Smooth muscle cell (in vitro differentiated cells): Measurements from ENCODE around the gene SMDT1. TPM values are rescaled to one million over a fixed set of nuclear protein-coding genes. Genes with fewer than 3 reads are reported as not detected.
"Not testable (repeated sequence)": the region's sequence is repeated elsewhere in the genome, so short reads cannot be mapped to it uniquely, and the experiment has no call there.

Source experiments
- DNase-seq: peaks from one replicate; lab custom pipeline; 2025; ENCODE audit not compliant: unreplicated experiment; lab: John Stamatoyannopoulos, UW
- H2AFZ ChIP-seq: fragments of 200-600 bp; sonication (generic); 2 replicates; pipeline ENCODE4 v1.6.0; 2016; ENCODE audit warnings: antibody characterized with exemption, low read depth, mild to moderate bottlenecking
- H3F3A ChIP-seq: fragments of 200-600 bp; sonication (generic); 2 replicates; pipeline ENCODE4 v1.6.0; 2017; ENCODE audit warnings: antibody characterized with exemption, low read depth
- H3K27ac ChIP-seq: fragments of 200-600 bp; sonication (generic); 2 replicates; pipeline ENCODE4 v1.5.1; 2016; ENCODE audit warnings: low read depth, mild to moderate bottlenecking
- H3K27me3 ChIP-seq: fragments of 200-600 bp; sonication (generic); 2 replicates; pipeline ENCODE4 v1.6.1; 2016; ENCODE audit warnings: low read depth, mild to moderate bottlenecking
- H3K36me3 ChIP-seq: fragments of 200-600 bp; sonication (generic); 2 replicates; pipeline ENCODE4 v1.5.1; 2016; ENCODE audit warnings: low read depth
- H3K4me1 ChIP-seq: fragments of 200-600 bp; sonication (generic); 2 replicates; pipeline ENCODE4 v1.5.1; 2016; ENCODE audit warnings: low read depth
- H3K4me2 ChIP-seq: fragments of 200-600 bp; sonication (generic); 2 replicates; pipeline ENCODE4 v1.6.0; 2016; ENCODE audit warnings: mild to moderate bottlenecking
- H3K4me3 ChIP-seq: fragments of 200-600 bp; sonication (generic); 2 replicates; pipeline ENCODE4 v1.5.1; 2016; ENCODE audit warnings: mild to moderate bottlenecking
- H3K79me2 ChIP-seq: fragments of 200-600 bp; sonication (generic); 2 replicates; pipeline ENCODE4 v1.6.0; 2016; ENCODE audit warnings: low read depth, mild to moderate bottlenecking
- H3K9ac ChIP-seq: fragments of 200-600 bp; sonication (generic); 2 replicates; pipeline ENCODE4 v1.6.0; 2016; ENCODE audit warnings: low read depth
- H3K9me3 ChIP-seq: fragments of 200-600 bp; sonication (generic); replicated peaks from 2 replicates; pipeline ENCODE4 v1.5.1; 2016; ENCODE audit warnings: low read depth
- H4K20me1 ChIP-seq: fragments of 200-600 bp; sonication (generic); 2 replicates; pipeline ENCODE4 v1.6.0; 2016; ENCODE audit warnings: low read depth
- CTCF ChIP-seq: fragments of 200-600 bp; sonication (generic); IDR thresholded peaks from 2 replicates; pipeline ENCODE4 v1.5.1; 2017; ENCODE audit warnings: borderline replicate concordance, mild to moderate bottlenecking, antibody characterized with exemption; ENCODE audit not compliant: insufficient read depth, poor library complexity, severe bottlenecking
- WGBS: methylation state at CpG from one replicate; pipeline ENCODE4 v1.1.7; 2016; ENCODE audit warnings: low lambda C conversion rate; 5-methylcytosine and 5-hydroxymethylcytosine counted together
- polyA plus RNA-seq: library from polyadenylated mRNA; unstranded; fragments of >200 nt; fragmentation: Nextera tagmentation; extraction: Ambion mirVana; gene quantifications from 2 replicates; pipeline ENCODE4 v1.2.1, GENCODE V29; 2016
- total RNA-seq: library from RNA; depleted of rRNA; stranded (reverse); fragments of >200 nt; gene quantifications from 2 replicates; pipeline ENCODE4 v1.2.3, GENCODE V29; 2014

The SMDT1 gene
- total and polyA plus RNA-seq, 2 experiments from 2014 or later = 4.4 to 57.9 TPM

- not testable (repeated sequence) for H3K9ac ChIP-seq, H3K4me2 ChIP-seq, H3K79me2 ChIP-seq, H3K27me3 ChIP-seq, H4K20me1 ChIP-seq, H3K9me3 ChIP-seq, H3K4me3 ChIP-seq, H3K4me1 ChIP-seq, DNase-seq, H3K27ac ChIP-seq, H3K36me3 ChIP-seq, H3F3A ChIP-seq, H2AFZ ChIP-seq
- no CpG with 5 or more reads among the region's 4 CpGs for WGBS
These were observed 44.0 kb downstream of the SMDT1 start for GRCh38 chr22:42123529-42123928.

GRCh38 chr22:42127606-42128005 lies 48.1 kb downstream of the SMDT1 start:
- H3F3A ChIP-seq = no peaks in the 10 kb centered on the region
- no peaks in the 10 kb centered on the region for H3K4me1 ChIP-seq
- no peaks in the 10 kb centered on the region for H3K27me3 ChIP-seq
- no peak for DNase-seq
- H3K9me3 ChIP-seq = no peaks in the 10 kb centered on the region
- no peak overlapping the region for H3K4me3 ChIP-seq
- H2AFZ ChIP-seq = no peak overlapping the region
- H3K4me2 ChIP-seq = no peak overlapping the region
- 95% methylated on average over 16 of the region's 16 CpGs for WGBS
- no peak overlapping the region for H3K27ac ChIP-seq
- no peaks in the 10 kb centered on the region for H3K36me3 ChIP-seq
- no peak overlapping the region for H3K9ac ChIP-seq
- H3K79me2 ChIP-seq = no peaks in the 10 kb centered on the region
- TF ChIP-seq CTCF = no peak
- no peaks in the 10 kb centered on the region for H4K20me1 ChIP-seq

- H3K4me1 ChIP-seq, H3K27ac ChIP-seq, H2AFZ ChIP-seq, H3K79me2 ChIP-seq, H3K9me3 ChIP-seq, H3K4me3 ChIP-seq, H3K9ac ChIP-seq, H4K20me1 ChIP-seq, H3F3A ChIP-seq, H3K27me3 ChIP-seq, H3K4me2 ChIP-seq, H3K36me3 ChIP-seq, DNase-seq: not testable (repeated sequence)
- WGBS = 96% methylated on average over 12 of the region's 13 CpGs
These were observed 48.5 kb downstream of the SMDT1 start for GRCh38 chr22:42128007-42128406.

- H3K27me3 ChIP-seq, DNase-seq, H3K36me3 ChIP-seq, H3K9ac ChIP-seq, H3K79me2 ChIP-seq, H4K20me1 ChIP-seq, H3F3A ChIP-seq, H2AFZ ChIP-seq, H3K4me2 ChIP-seq, H3K4me3 ChIP-seq, H3K4me1 ChIP-seq, H3K27ac ChIP-seq, H3K9me3 ChIP-seq: not testable (repeated sequence)
- WGBS = 92% methylated on average over 39 of the region's 65 CpGs
These were observed 49.5 kb downstream of the SMDT1 start for GRCh38 chr22:42128776-42129694.

- DNase-seq, H3K4me1 ChIP-seq, H3K9me3 ChIP-seq, H3K4me2 ChIP-seq, H3K36me3 ChIP-seq, H3K79me2 ChIP-seq, H4K20me1 ChIP-seq, H2AFZ ChIP-seq, H3K4me3 ChIP-seq, H3F3A ChIP-seq, H3K9ac ChIP-seq, H3K27ac ChIP-seq, H3K27me3 ChIP-seq: not testable (repeated sequence)
- no CpG with 5 or more reads among the region's 7 CpGs for WGBS
These were observed 50.7 kb downstream of the SMDT1 start for GRCh38 chr22:42130182-42130581.

- not testable (repeated sequence) for DNase-seq, H3K27ac ChIP-seq, H3K4me1 ChIP-seq, H3K9ac ChIP-seq, H2AFZ ChIP-seq, H3K4me2 ChIP-seq, H3K36me3 ChIP-seq, H4K20me1 ChIP-seq, H3K4me3 ChIP-seq, H3K79me2 ChIP-seq, H3K27me3 ChIP-seq, H3F3A ChIP-seq, H3K9me3 ChIP-seq
- 89% methylated on average over 13 of the region's 14 CpGs for WGBS
These were observed 51.3 kb downstream of the SMDT1 start, which contains the start of gene CYP2D6 for GRCh38 chr22:42130639-42131431. TSS of gene CYP2D6 (minus strand) at chr22:42130810. CDS start at chr22:42130791, 19 bp downstream.
